ENCODE measurements around the gene RBM46.
A peak's percentile ranks its signal among the peaks of the same experiment; 100 is the strongest.
"Not testable (repeated sequence)": the region's sequence is repeated elsewhere in the genome, so short reads cannot be mapped to it uniquely, and the experiment has no call there.

The RBM46 gene

GRCh38 chr4:154838694-154839093 lies 57.6 kb downstream of the RBM46 start:
- no peak for DNase-seq

- DNase-seq: peak; percentile 10
Observed at GRCh38 chr4:154854362-154854761, 73.3 kb downstream of the RBM46 start.

- no peak for DNase-seq
Observed at GRCh38 chr4:154858166-154858565, 77.1 kb downstream of the RBM46 start.

GRCh38 chr4:154868414-154869194 lies 87.5 kb downstream of the RBM46 start:
- no peak for DNase-seq

GRCh38 chr4:154869301-154869700 lies 88.2 kb downstream of the RBM46 start:
- DNase-seq: no peak

- no peak for DNase-seq
Observed at GRCh38 chr4:154872198-154872597, 91.1 kb downstream of the RBM46 start.

GRCh38 chr4:154874049-154874448 lies 93.0 kb downstream of the RBM46 start:
- DNase-seq: not testable (repeated sequence)

GRCh38 chr4:154877110-154877760 lies 96.2 kb downstream of the RBM46 start:
- DNase-seq: peak; percentile 66

All from hematopoietic multipotent progenitor cell treated with erythropoietin and hydrocortisone succinate and interleukin-3 and kit ligand, for 8 days (in vitro differentiated cells).